Adrenal gland (tissue), 5 donors: ENCODE results near the gene AP2A2.

Experiments used
- CTCF ChIP-seq, 6 experiments: fragments of 450-650 bp in 4 of 6; fragments of 200-600 bp in 2 of 6; sonication (generic) in 1 of 6; IDR thresholded peaks; 1 replicate in 5 of 6; 2 replicates in 1 of 6; pipeline versions ENCODE4 v1.5.1 to v1.8.0; 2016 to 2021; ENCODE audit warnings: antibody characterized with exemption in 6 of 6, mild to moderate bottlenecking in 2 of 6, moderate library complexity in 1 of 6
- POLR2A ChIP-seq, 2 donors: fragments of 450-650 bp; IDR thresholded peaks; one replicate each; pipeline ENCODE4 v1.6.1; 2017; ENCODE audit warnings: antibody characterized with exemption in 2 of 2, mild to moderate bottlenecking in 2 of 2, moderate library complexity in 1 of 2
- donor health status: DM: no; HTN: no; CAD: no.

GRCh38 chr11:914747-915501 lies 10.7 kb upstream of the AP2A2 start:
- TF ChIP-seq CTCF (IDR thresholded peaks at IDR 0.05) (no peak), POLR2A (IDR thresholded peaks at IDR 0.05) (peak; percentile 33 to 35)
